ENCODE results near the gene PDE6A. TPM values are rescaled to one million over a fixed set of nuclear protein-coding genes. Genes with fewer than 3 reads are reported as not detected.

The PDE6A gene
- total RNA-seq, 1 experiment from 2014 or later: 2.6 TPM

DNA sequence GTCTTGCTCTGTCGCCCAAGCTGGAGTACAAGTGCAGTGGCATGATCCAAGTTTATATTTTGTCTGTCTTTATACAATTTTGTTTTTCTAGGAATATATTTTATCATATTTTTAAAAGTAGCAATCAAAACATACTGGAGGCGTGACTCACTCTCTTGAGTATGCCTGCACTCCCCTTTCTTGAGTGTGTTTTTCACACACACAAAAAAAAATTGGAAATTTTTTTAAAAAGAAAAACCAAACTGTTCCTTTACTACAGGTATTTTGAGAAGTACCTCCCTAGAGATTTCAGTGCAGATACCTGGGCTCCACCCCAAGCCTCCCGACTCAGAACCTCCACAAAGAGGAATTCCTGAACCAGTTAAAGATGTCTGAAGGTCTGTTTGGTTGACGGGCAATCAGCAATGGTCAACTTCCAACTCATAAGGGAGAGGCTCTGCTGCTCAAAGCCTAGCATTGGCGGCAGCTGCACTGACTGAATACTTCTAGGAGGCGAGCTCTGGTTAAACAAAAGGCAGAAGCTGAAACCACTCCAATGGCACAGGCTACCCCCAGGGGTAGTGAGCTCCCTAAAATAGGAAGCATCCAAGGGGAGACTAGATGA lies 27.4 kb downstream of the PDE6A start:
- Mint-ChIP-seq H3K27ac (ENCODE audit: unreplicated experiment) (no peak overlapping the region), H3K27me3 (ENCODE audit: insufficient read depth, unreplicated experiment) (no peaks in the 10 kb centered on the region), H3K9me3 (ENCODE audit: unreplicated experiment) (peaks cover 10% of the 10 kb centered on the region), H3K4me3 (ENCODE audit: unreplicated experiment) (no peak overlapping the region), H3K36me3 (ENCODE audit: insufficient read depth, unreplicated experiment) (no peaks in the 10 kb centered on the region), H3K4me1 (ENCODE audit: low read depth, unreplicated experiment) (peaks cover 40% of the 10 kb centered on the region)
- Histone ChIP-seq H3K9me3 (no peaks in the 10 kb centered on the region), H3K4me3 (ENCODE audit: low read depth, low read length) (no peak overlapping the region), H3K4me1 (peaks cover 26% of the 10 kb centered on the region), H3K36me3 (ENCODE audit: control insufficient read depth, insufficient read depth, low read length) (no peaks in the 10 kb centered on the region), H3K27me3 (replicated peaks; ENCODE audit: control insufficient read depth, insufficient read depth, low read length) (no peaks in the 10 kb centered on the region)
- intact Hi-C loops (cut with micrococcal nuclease; ENCODE audit: unreplicated experiment): no loop called here
- TF ChIP-seq, protein P1, sequence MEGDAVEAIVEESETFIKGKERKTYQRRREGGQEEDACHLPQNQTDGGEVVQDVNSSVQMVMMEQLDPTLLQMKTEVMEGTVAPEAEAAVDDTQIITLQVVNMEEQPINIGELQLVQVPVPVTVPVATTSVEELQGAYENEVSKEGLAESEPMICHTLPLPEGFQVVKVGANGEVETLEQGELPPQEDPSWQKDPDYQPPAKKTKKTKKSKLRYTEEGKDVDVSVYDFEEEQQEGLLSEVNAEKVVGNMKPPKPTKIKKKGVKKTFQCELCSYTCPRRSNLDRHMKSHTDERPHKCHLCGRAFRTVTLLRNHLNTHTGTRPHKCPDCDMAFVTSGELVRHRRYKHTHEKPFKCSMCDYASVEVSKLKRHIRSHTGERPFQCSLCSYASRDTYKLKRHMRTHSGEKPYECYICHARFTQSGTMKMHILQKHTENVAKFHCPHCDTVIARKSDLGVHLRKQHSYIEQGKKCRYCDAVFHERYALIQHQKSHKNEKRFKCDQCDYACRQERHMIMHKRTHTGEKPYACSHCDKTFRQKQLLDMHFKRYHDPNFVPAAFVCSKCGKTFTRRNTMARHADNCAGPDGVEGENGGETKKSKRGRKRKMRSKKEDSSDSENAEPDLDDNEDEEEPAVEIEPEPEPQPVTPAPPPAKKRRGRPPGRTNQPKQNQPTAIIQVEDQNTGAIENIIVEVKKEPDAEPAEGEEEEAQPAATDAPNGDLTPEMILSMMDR (IDR thresholded peaks at IDR 0.05; ENCODE audit: insufficient read depth in 1 of 2, low read depth in 1 of 2, low read length in 1 of 2, severe bottlenecking in 1 of 2, unreplicated experiment in 1 of 2): no peak
- ChIA-PET CTCF (no interaction called here), POLR2A (interaction anchor here (0.7 kb wide), 1 partner anchor 1433 kb away, joined by 5 read pairs; no protein-coding TSS in a partner anchor)
- BruUV-seq (replicated peaks): no TSS peak
- DNase-seq: no peak

DNA sequence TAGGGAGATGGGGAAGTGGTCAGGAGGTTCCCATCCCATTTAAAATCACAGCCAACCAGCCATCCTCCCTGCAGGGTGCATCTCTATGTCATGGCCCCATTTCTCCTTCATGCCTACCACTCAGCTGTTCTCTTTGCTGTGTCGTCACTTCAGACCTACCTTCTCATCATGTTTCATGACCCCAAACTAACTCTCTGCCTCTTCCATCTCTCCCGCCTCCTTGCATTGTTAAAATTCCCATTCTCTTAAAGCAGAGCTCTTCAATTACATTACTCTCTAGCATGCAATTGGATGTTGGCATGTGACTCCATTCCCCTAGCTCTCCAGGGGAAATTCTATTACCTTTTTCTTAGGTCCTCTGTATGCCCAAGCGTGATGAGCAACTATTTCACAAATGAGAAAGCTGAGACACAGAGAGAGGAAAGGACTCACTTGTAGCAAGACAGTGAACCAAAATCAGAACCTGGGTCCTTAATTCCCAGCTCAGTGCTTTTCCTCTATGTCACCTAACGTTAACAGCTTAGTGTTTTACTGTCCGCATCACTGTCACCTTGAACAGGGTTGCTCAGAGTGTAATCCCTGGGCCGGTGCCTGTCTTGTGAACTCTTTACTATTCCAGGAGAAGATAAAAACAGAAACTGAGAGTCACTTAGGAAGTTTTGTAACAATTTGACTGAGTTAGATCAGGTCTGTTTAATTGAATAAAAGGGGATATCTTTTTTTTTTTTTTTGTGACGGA lies 28.1 kb downstream of the PDE6A start:
- no peaks in the 10 kb centered on the region for H3K27me3 ChIP-seq (replicated peaks; ENCODE audit: control insufficient read depth, insufficient read depth, low read length)
- H3K27ac Mint-ChIP-seq (ENCODE audit: unreplicated experiment): no peak overlapping the region
- H3K4me1 ChIP-seq: peaks cover 26% of the 10 kb centered on the region
- H3K27me3 Mint-ChIP-seq (ENCODE audit: insufficient read depth, unreplicated experiment): no peaks in the 10 kb centered on the region
- peaks cover 40% of the 10 kb centered on the region for H3K4me1 Mint-ChIP-seq (ENCODE audit: low read depth, unreplicated experiment)
- no peaks in the 10 kb centered on the region for H3K36me3 ChIP-seq (ENCODE audit: control insufficient read depth, insufficient read depth, low read length)
- DNase-seq: no peak
- BruUV-seq (replicated peaks): no TSS peak
- H3K9me3 Mint-ChIP-seq (ENCODE audit: unreplicated experiment): peaks cover 10% of the 10 kb centered on the region
- ChIA-PET CTCF (interaction anchor here (0.6 kb wide), 1 partner anchor 231 kb away, joined by 4 read pairs; no protein-coding TSS in a partner anchor), POLR2A (interaction anchor here (0.7 kb wide), 1 partner anchor 1433 kb away, joined by 5 read pairs; no protein-coding TSS in a partner anchor)
- TF ChIP-seq, protein P1 (IDR thresholded peaks at IDR 0.05; ENCODE audit: insufficient read depth in 1 of 2, low read depth in 1 of 2, low read length in 1 of 2, severe bottlenecking in 1 of 2, unreplicated experiment in 1 of 2): no peak
- no peaks in the 10 kb centered on the region for H3K9me3 ChIP-seq
- no peak overlapping the region for H3K4me3 Mint-ChIP-seq (ENCODE audit: unreplicated experiment)
- no peaks in the 10 kb centered on the region for H3K36me3 Mint-ChIP-seq (ENCODE audit: insufficient read depth, unreplicated experiment)
- intact Hi-C loops (cut with micrococcal nuclease; ENCODE audit: unreplicated experiment): no loop called here
- H3K4me3 ChIP-seq (ENCODE audit: low read depth, low read length): no peak overlapping the region

DNA sequence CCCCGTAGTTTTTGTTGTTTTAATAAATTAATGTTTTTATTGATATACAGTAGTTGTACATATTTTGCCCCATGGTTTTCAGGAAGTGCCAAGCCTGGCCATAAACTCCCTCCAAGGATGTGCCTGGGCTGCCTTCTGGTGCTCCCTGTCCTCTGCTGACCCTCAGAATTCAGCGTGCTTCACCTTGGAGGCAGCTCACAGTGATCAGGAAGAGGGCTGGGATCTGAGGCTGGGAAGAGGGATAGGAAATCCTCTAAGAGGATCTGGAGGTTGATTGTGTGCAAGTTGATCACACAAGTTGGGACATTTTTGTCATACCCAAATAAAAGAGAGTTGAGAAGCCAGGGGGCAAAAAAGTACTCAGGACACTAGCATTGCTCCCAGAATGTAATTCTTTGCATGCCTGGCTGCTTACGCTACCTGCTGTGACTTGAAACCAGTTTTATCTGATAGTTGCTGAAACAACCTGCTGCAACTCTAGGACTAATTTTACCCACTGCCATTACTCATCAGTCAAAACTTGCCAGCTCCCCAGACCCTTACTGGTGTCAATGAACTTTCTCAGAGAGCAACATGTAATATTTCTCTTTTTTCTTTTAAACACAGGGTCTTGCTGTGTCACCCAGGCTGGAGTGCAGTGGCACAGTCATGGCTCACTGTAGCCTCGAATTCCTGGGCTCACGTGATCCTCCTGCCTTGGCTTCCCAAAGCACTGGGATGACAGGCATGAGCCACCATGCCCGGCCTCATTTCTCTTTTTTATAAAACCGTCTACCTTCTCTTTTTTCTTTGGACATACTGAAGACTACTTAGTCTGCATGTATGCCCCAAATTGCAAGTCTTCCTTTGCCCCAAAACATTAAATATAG lies 29.0 kb downstream of the PDE6A start:
- Mint-ChIP-seq H3K36me3 (ENCODE audit: insufficient read depth, unreplicated experiment) (no peaks in the 10 kb centered on the region), H3K27me3 (ENCODE audit: insufficient read depth, unreplicated experiment) (no peaks in the 10 kb centered on the region), H3K9me3 (ENCODE audit: unreplicated experiment) (peaks cover 10% of the 10 kb centered on the region), H3K27ac (ENCODE audit: unreplicated experiment) (peak overlapping the region; percentile 70), H3K4me1 (ENCODE audit: low read depth, unreplicated experiment) (peaks cover 32% of the 10 kb centered on the region), H3K4me3 (ENCODE audit: unreplicated experiment) (no peak overlapping the region)
- no peaks in the 10 kb centered on the region for H3K9me3 ChIP-seq
- TF ChIP-seq, protein P1 (IDR thresholded peaks at IDR 0.05; ENCODE audit: insufficient read depth in 1 of 2, low read depth in 1 of 2, low read length in 1 of 2, severe bottlenecking in 1 of 2, unreplicated experiment in 1 of 2): no peak
- ChIA-PET POLR2A (no interaction called here), CTCF (interaction anchor here (0.7 kb wide), 1 partner anchor 542 kb away, joined by 4 read pairs; no protein-coding TSS in a partner anchor)
- no peak overlapping the region for H3K4me3 ChIP-seq (ENCODE audit: low read depth, low read length)
- no TSS peak for BruUV-seq (replicated peaks)
- no peaks in the 10 kb centered on the region for H3K27me3 ChIP-seq (replicated peaks; ENCODE audit: control insufficient read depth, insufficient read depth, low read length)
- intact Hi-C loops (cut with micrococcal nuclease; ENCODE audit: unreplicated experiment): no loop called here
- H3K36me3 ChIP-seq (ENCODE audit: control insufficient read depth, insufficient read depth, low read length): no peaks in the 10 kb centered on the region
- peaks cover 26% of the 10 kb centered on the region for H3K4me1 ChIP-seq
- peak in 1 of 2 experiments; percentile 35 for DNase-seq
